Stimulated activated CD4-positive, alpha-beta T cell treated with anti-CD3 and anti-CD28 coated beads, Interleukin-1b, Interleukin-23, amount 100 ng/mL, for 48 hours (primary cell): ENCODE results near the gene KLHL24.
A peak's percentile ranks its signal among the peaks of the same experiment; 100 is the strongest.
"Not testable (repeated sequence)": the region's sequence is repeated elsewhere in the genome, so short reads cannot be mapped to it uniquely, and the experiment has no call there.

Source experiments
- DNase-seq: peaks from one replicate; pipeline ENCODE4 v3.0.0-alpha.2; 2020

KLHL24 gene

DNA sequence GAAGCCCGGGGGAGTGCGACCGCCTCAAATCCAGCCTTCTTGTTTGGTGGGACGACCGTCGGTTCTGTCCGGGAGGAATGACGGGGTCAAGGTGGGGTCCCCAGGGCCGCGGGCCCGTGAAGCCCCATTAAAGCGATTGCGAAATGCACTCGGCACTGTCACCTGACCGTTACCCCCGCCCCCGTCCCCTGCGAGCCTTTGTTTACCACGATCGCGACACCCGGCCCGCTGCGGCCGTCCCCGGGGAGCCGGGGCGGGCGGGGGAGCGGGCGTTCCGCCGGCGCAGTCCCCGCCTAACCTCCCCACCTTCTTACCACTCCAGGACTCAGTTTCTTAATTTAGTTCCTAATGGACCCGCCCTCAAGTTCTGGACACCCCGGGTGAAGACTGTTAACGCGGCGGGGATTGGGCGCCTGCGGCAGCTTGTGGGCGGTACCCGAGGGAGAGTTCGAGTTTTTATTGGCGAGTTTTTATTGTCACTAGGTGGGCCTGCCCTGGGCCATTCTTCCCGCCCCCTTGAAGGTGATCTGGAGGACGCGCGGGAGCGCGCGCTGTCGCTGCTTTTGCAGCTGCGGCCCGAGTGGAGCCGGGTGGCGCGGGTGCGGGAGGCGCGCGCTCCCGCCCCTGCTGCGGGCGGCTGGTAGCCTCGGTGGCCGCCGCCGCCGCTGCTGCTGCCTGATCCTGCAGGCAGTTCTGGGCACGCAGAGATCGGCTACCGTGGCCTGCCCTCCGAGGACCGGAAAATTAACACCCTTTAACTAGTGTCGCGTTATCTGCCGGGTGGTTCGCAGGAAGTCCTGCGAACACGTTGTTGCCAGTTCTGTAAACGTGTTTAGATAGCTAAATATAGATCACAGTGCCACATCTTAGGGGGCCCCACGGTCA is 1.0 kb downstream of the KLHL24 start:
- peak; percentile 94 for DNase-seq

DNA sequence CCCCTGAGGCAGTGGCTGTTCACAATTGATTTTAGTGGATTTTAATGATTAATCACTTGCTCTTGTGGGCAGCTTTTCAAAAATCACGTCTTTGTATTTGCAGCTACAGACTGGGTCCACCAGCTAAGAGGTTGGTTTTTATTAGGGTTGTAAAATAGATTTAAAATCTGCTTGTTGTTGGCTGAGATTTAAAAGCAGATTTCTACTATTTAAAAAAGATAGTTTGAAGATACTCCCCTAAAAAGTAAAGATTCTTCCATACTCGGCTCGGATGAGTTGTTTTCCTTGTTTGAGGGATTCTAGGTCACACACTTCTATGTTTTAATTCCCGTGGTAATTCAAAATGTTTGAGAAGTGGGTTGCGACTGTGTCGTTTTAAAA is 1.7 kb downstream of the KLHL24 start:
- no peak for DNase-seq

DNA sequence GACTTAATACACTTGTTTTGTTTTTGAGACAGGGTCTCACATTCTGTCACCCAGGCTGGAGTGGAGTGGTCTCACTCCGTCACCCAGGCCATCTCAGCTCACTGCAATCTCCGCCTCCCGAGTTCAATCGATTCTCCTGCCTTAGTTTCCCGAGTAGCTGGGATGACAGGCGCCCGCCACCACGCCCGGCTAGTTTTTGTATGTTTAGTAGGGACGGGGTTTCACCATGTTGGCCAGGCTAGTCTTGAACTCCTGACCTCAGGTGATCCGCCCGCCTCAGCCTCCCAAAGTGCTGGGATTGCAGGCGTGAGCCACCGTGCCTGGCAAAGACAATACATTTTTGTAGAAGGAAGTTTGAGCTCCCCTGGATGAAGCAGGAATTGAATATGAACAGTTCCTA is 2.2 kb downstream of the KLHL24 start:
- not testable (repeated sequence) for DNase-seq

DNA sequence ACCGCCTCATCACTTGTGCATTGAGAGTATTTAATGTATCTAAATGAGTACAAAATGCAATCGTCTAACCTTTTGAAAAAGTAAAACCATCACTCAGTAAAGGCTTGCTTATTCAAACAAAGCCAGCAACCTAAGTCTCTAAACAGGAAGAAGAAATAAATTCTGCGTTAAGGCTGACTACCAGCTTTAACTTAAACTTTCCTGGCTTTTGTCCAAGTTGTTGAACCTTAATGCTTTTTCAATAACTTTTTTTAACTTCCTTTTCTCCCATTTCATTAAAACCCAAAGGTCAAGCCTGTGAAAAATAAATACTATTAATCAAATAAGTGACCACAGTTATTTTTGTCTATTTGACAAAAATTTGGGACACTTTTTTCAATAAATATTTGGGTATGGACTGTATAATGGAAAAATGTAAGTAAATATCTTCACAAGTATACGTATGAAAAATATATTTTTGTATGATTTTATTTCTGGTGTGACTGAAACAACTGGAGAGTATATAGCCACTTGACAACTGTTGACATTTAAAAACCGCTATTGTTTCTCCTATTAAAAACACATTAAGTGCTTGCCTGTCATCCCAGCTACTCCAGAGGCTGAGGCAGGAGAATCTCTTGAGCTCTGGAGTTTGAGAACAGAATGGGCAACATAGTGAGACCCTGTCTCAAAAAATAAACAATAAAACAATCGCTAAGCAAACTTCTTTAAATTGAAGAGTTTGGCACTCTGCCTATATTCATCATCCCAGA is 2.9 kb downstream of the KLHL24 start:
- DNase-seq = no peak

DNA sequence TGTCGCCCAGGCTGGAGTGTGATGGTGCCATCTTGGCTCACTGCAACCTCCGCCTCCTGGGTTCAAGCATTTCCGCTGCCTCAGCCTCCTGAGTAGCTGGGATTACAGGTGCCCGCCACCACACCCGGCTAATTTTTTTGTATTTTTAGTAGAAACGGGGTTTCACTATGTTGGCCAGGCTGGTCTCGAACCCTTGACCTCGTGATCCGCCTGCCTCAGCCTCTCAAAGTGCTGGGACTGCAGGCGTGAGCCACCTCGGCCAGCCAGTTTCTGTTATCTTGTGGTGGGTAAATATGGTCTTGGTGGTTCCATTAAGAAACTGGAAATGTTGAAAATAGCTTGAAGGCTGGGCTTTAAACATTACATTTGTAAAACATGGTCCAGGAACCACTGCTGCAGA is 5.2 kb downstream of the KLHL24 start:
- DNase-seq = not testable (repeated sequence)

DNA sequence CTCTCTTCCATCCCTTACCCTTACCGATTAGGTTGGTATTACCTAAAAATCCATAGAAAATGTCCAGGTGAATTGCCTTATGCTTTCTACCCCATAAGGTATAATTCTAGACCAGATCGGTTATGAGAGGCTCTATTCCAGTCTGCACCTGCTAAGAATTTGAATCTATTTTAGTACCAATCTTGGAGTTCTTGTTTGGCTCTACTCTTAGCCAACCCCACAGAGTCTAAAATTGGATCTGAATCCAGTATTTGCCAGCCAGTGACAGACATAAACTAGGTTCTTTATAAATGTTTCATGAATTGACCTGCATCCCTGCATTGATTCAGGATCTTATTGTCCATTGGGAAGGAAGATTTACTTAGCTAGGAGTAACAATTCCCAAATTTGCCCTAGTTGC is 6.5 kb downstream of the KLHL24 start:
- no peak for DNase-seq

DNA sequence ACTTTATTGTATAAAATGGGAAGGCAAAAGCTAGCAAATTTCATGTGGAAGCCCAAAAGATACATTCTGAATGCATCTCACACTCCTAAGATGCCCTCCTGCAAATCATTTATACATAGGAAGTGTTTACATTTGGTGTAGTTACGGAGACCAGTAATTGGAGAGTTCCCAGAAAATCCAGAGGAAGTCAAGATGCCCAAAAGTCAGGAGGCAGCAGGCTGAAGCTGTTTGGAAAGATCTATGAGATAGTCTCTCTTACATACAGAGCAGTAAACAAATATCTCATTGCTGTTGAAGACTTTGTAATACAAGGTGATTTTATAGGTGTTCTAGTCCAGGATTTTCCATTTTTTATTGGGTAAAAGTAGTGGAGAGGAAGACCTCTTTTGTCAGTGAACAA is 8.8 kb downstream of the KLHL24 start:
- no peak for DNase-seq

DNA sequence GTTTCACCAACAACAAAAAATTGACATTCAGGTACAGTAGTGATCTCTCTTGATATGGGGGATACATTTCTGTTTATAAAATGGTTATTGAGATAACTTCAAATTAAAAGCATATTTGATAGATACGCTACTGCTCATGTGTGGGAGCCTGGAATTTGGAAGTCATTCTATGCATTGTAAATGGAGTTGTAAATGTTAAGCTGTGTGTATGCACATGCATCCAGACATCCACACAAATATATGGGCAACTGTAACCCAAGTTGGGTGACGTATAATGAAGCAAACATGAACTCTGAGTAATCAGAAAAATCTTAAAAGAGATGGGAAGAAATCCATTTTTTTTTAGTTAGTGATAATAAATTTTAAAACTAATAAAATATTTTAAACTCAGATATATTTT is 9.8 kb downstream of the KLHL24 start:
- DNase-seq = no peak

DNA sequence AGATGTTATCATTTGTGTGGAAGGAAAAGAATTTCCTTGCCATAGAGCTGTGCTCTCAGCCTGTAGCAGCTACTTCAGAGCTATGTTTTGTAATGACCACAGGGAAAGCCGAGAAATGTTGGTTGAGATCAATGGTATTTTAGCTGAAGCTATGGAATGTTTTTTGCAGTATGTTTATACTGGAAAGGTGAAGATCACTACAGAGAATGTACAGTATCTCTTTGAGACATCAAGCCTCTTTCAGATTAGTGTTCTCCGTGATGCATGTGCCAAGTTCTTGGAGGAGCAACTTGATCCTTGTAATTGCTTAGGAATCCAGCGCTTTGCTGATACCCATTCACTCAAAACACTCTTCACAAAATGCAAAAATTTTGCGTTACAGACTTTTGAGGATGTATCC is 15.1 kb downstream of the KLHL24 start:
- no peak for DNase-seq

DNA sequence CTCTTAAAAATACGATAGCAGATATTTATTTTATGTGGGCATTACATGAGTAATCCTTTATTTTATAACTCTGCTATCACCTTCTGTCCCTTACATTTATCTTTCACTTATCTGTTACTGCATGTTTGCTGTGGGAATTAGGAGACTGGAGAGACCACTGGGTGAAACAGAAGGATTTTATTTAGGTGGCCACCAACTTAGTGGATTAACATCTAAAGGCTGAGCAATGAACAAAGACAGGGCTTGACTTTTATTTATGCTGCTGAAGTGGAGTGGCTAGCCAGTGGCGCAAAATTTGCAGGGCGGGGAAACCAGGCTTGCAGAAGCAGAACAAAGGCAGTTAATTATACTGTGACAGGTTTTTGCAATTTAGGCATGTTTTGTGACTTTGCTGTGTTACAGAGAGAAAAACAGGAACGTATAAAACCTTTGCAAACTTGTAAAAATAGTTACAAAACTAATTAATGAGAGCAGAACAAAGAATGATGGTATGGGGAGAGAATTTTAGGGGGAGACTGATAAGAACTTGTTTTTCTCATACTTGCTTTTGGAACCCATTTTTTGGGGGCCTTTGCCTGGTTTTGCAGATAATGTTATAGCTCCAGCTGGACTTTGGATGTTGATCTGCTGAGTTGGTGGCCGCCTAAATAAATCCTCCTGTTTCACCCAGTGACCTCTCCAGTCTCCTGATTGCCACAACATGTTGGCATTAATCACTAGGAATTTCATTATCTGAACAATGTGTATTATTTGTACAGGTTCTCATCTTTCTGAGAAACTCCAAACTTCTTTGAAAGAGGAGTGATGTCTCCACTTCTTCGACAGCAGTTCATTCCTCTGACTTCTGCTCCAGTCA is 18.0 kb downstream of the KLHL24 start:
- no peak for DNase-seq

DNA sequence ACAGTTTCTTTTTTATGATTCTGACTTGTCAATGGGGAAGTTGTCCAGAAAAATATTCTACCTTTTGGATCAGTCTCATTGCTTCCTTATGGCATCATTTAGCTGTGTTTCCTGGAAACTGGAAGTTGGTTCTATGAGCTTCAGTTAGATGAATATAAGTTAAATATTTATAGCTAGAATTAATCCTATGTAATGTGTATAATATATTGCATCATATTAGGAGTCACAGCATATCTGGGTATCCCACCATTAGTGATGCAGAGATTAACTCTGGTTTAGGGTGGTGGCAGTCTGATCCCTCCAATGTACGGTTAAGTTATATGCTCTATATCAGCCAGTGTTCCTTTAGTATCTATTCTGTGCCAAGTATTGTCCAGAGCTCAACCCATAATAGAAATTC is 19.3 kb downstream of the KLHL24 start:
- DNase-seq = no peak

DNA sequence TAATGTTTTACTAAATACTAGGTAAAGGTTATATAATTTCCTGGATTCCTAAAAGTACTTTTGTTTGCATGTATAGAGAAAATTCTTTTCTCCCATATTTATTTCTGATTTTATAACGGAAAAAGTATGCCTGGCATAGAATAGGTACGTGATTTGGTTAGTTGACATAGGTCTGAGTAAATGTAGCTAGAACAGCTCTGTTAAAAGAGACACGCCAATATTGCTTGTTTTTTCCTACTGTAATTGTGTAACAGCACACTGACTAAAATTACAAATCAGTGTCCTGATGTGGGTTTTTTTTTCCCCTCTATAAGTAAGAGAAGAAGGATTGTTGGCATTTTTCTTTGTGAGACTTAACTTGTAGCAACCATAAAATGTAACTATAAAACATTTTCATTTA is 26.7 kb downstream of the KLHL24 start:
- DNase-seq = no peak

DNA sequence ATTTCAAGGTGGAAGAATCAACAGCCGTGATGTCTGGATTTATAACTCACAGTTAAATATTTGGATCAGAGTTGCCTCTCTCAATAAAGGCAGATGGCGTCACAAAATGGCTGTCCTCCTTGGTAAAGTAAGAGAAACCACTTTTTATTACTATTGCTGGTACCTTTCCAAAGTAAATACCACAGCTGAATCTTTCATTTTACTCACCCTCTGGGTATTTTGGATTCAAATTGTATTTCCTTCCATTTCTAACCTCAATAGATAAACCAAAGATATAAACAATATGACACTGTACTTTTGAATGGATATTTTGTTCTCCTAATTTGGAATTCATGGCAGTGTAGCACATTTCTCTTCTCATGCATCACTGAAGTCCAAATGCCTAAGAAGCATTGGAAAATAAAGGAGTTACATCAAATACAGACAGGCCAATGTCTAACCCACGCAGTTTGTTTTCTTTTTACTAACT is 29.5 kb downstream of the KLHL24 start:
- no peak for DNase-seq

DNA sequence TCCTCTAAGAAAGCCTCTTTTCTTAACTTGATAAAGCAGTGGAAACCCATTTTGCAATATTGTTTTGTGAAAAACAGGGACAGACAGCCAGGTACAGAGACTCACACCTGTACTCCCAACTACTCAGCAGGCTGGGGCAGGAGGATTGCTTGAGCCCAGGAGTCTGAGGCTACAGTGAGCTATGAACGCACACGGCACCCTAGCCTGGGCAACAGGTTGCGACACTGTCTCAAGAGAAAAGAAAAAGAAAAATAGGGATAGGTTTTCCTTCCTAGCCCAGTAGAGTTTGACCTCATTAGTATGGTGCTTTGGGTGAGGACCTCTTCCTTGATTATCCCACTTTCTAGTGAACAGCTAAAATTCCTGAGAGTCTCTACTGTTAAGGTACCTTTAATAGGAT is 44.6 kb downstream of the KLHL24 start:
- no peak for DNase-seq

DNA sequence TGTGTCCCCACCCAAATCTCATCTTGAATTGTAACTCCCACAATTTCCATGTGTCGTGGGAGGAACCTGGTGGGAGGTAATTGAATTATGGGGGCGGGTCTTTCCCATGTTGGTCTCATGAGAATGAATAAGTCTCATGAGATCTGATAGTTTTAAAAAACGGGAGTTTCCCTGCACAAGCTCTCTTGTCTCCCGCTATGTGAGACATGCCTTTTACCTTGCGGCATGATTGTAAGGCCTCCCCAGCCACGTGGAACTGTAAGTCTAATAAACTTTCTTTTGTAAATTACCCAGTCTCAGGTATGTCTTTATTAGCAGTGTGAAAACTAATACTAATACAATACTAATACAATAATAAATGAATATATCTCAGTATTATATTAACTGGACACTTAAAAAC is 52.3 kb downstream of the KLHL24 start:
- DNase-seq = no peak

DNA sequence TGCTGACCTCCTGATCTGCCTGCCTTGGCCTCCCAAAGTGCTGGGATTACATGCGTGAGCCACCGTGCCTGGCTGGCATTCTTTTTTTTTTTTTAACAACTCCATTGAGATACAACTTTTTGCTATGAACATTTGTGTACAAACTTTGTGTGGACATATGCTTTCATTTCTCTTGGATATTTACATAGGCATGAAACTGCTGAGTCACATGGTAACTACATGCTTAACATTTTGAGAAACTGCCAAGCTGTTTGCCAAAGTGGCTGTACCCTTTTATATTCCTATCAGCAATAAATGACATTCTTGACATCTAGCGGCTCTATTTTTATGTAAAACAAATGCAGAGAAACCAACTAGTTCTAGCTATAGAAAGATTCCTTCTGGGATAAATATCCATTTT is 53.5 kb downstream of the KLHL24 start:
- no peak for DNase-seq

DNA sequence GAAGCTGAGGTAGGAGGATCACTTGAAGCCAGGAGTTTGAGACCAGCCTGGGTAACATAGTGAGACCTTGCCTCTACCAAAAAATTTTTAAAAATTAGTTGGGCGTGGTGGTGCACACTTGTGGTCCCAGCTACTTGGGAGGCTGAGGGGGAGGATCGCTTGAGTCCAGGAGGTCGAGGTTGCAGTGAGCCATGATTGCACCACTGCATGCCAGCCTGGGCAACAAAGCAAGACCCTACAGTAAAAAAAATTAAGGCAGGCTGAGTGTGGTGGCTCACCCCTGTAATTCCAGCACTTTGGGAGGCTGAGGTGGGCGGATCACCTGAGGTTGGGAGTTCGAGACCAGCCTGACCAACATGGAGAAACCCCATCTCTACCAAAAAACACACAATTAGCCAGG is 54.2 kb downstream of the KLHL24 start:
- DNase-seq = not testable (repeated sequence)

DNA sequence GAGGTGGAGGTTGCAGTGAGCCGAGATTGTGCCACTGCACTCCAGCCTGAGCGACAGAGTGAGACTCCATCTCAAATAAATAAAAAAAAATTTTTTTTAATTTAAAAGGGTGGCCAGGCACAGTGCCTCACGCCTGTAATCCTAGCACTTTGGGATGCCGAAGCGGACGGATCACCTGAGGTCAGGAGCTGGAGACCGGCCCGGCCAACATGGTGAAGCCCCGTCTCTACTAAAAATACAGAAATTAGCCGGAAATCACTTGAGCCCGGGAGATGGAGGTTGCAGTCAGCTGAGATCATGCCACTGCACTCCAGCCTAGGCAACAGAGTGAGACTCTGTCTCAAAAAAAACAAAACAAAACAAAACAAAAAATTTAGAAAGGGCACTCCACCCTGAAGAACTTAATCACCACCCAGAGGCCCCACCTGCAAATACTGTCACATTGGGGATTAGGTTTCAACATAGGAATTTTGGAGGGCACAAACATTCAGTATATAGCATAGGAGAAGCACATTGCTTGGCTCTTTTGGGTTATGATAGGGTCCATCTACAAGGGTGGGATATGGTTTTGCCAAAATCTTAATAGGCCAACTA is 55.1 kb downstream of the KLHL24 start:
- DNase-seq = no peak

DNA sequence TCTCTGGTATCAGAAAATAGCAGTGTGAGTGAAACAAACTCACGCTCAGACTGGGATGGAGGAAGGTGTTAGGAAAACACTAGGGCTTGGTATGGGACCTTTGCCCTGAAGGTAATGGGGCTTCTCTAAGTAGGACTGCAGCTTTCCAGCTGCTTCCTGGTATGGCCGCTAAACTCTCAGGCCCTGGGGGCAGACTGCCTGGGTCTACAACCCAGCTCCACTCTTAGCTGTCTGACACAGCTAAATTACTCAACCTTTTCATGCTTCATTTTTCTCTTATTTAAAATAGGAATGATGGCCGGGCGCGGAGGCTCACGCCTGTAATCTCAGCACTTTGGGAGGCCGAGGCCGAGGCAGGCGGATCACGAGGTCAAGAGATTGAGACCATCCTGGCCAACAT is 57.0 kb downstream of the KLHL24 start:
- DNase-seq = no peak

DNA sequence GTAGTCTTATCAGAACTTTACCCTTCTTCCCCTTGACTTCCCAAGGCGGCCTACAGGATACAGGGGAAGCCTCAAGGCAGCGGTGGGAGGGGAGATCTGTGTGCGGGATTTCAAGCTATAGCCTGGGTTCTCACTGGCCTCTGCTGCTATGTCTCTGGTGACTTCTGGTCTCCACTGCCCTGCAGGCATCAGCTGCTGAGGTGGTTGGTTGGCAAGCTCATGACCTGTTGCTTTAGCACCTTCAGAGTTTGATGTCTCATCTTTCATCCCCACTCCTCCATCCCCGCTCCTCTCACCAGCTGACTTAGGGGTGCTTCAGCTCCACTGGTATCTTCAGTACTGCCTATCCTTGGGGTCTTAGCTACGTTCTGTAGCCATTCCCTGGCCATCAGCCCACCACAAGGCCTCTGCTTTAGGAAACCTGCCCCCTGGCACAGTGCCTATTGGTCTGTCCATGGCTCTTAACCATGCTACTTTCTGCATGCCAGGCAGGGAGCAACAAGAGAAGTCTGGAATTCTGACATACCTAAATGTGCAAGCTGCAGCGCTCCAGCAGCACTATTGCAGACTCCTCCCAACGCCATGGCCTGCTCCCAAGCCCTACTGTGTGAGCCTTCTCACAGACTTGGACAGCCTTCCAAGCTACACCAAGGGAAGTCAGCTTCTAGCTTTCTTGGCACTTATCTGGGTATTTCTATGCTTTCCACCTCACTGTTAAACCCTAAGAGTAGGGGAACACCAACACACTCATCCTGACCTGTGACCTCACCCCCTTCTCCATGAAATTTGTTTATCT is 60.3 kb downstream of the KLHL24 start:
- DNase-seq = no peak

DNA sequence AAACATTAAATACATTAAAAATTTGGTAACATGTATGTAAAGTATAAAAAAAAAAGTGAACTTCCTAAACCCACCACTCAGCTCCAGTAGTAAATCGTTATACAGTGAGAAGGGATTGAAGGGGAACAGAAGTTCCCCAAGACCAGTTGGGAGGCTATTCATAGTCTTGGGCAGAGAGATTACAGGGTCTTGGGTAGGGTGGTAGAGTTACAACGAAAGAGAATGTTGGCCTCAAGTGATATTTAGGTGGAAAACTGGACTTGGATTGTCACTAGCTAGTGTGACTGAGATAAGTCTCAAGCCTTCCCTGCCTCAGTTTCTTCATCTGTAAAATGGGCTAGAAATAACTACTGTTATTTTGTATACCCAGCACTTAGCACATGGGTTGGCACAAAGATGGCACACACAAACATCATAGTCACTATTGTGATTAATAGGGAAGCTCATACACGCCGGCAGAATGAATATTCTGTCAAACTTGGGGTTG is 61.7 kb downstream of the KLHL24 start:
- DNase-seq = no peak
